Erythroblast (primary cell): Measurements from ENCODE around the gene SLC25A36.
"Not testable (repeated sequence)": the region's sequence is repeated elsewhere in the genome, so short reads cannot be mapped to it uniquely, and the experiment has no call there.

ENCODE experiments used
- DNase-seq, 2 experiments: peaks; one replicate each; lab custom pipeline; 2025; lab: John Stamatoyannopoulos, UW
- GATA1 ChIP-seq: IDR thresholded peaks from 2 replicates; pipeline ENCODE4 v1.6.1; 2011; ENCODE audit warnings: low read depth, mild to moderate bottlenecking, control low read depth, low read length, moderate library complexity
- POLR2A ChIP-seq: IDR thresholded peaks from 2 replicates; pipeline ENCODE4 v1.6.1; 2011; ENCODE audit warnings: mild to moderate bottlenecking, low read length

Gene SLC25A36

DNA sequence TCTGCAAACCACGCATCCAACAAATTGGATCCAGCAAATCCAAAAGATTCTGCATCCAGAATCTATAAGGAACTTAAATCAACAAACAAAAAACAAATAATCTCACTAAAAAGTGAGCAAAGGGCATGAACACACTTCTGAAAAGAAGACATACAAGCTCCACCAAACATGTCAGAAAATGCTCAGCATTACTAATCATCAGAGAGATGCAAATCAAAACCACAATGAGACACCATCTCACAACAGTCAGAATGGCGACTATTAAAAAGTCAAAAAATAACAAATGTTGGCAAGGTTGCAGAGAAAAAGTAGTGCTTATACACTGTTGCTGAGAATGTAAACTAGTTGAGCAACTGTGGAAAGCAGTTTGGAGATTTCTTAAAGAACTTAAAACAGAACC lies 21.6 kb upstream of the SLC25A36 start:
- TF ChIP-seq GATA1 (no peak), POLR2A (no peak)
- no peak for DNase-seq

DNA sequence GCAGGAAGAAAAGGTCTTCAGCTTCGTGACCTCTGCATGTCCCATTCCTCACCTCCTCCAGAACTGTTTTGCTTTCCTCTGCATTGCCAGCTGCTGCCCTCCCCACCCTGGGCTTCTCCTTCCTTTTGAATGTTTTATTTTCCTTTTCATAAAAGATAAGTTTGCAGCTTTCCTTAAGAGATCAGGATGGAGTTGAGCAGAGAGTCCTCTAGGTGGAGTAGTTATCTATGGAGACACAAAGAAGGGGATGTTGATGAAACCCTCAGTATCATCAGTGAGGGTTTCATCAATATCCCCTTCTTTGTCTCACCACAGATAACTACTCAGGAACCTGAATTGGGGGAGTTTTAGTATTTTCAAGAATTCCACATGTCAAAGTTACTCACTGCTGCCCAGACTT lies 19.0 kb upstream of the SLC25A36 start:
- TF ChIP-seq POLR2A (no peak), GATA1 (no peak)
- peak; percentile 11 to 30 for DNase-seq

DNA sequence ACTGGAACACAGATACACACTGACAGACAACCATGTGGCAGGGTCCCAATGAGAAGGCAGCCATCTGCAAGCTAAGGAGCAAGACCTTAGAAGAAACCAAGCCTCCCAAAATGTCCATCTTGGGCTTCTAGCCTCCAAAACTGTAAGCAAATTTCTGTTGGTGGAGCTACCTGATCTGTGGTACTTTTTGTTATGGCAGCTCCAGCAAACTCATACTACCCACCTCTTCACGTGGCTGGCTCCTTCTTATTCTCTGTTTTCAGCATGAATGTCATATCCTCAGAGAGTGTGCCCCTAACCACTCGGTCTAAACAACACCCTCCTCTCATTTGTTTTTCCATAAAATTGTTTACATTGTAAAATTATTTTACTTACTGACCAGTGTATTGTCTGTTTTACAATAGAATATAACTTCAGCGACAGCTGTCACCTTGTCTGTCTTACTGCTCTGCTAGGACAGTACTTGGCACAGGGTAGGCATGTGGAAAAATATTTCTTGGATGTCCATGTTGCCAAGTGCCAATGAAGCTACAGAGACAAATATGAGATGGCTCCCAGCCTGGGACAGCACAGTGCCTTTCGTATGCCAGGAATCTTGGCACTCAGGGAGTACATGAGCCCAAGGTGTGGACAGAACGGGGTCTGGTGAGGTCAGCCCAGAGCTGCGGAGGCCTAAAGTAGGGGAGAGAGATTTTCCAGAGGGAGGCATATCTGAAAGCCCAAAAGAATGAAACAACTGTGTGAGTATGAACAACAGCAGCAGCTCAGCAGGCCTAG lies 17.4 kb upstream of the SLC25A36 start:
- TF ChIP-seq GATA1 (no peak), POLR2A (no peak)

DNA sequence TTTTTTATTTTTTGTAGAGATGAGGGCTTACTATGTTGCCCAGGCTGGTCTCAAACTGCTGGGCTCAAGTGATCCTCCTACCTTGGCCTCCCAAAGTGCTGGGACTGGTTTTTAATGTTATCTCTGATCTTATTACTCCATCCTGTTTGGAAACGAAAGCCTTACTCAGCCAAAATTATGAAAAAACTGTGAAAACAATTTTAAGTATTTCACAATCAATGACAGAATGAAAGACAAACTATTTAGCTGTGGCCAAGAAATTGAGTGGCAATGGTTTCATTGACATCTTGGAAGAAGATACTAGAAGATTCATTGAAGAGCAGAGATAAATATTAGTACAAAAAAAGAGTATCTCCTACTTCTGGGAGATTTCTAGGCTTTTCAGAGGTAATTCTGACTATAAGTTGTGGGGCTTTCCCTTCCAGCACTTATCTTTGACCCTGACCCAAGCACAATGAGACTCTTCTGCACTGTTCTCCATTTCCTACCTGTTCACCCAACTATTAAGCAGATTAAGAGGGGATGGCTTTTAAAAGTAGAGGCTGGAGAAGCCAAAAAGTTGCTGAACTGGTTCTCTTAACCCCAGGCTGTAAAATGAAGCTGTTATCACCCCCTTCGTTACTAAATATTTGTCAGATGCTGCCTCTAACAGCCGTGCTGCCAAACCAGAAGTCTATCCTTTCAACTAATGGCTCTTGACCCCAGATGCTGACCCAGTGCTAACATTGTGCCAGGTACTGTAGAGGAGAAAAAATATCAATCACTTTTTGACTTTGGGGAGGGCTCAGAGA lies 14.2 kb upstream of the SLC25A36 start:
- no peak for DNase-seq
- TF ChIP-seq POLR2A, result no peak
- no peak for TF ChIP-seq GATA1

More for the DNA sequence above, 17.4 kb upstream of the SLC25A36 start:
- no peak for DNase-seq

DNA sequence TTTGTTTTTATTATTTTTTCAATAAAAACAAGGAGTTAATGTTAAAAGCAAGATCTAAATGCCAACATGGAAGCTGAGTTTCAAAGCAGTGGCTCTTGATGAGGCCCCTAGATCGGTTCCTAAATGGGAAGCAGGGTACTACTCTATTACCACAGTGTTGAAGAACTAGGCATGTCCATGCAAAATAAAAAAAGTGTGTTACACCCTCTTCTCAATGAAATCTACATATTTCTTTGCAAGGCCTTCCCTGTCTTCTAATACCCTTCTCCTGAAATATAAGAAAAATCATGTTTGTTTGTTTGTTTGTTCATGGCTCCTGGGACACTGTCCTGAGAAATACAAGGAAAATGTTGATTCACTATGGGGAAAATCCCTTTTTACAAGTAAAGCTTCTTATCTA lies 12.2 kb upstream of the SLC25A36 start:
- TF ChIP-seq POLR2A, result no peak
- no peak for TF ChIP-seq GATA1
- no peak for DNase-seq

DNA sequence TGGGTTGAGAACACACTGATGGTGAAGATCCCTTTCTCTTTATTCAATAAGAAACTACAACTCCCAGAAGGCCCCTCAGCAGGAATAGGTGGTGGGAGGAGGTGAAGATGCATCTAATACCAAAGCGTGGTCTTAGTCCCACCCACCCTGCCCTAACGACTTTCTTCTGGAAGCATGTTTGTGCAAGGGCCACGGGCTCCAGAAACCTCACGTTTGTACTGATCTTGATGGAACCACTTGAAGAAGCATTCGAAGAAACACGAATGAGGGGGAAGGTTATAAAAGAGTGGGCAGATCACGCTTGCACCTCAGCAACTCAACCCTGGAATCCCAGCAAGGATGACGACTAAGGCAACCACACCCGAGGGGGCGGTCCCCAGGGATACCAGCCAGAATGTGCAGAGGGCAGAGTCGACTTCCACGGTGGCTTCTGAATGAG lies 10.6 kb upstream of the SLC25A36 start:
- no peak for DNase-seq
- TF ChIP-seq POLR2A (no peak), GATA1 (no peak)

DNA sequence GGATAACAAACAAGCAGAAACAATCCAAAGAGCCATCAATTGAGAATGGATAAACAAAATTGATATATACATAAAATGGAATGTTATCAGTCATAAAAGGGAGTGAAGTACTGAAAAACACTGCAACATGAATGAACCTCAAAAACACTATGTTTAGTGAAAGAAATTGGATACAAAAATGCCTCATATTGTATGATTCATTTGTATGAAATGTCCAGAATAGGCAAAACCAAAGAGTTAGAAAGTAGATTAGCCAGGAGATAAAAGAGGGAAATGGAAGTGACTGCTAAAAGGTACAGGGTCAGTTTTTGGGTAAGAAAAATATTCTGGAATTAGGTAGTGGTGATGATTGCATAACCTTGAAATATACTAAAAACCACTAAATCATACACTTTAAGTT lies 9.8 kb upstream of the SLC25A36 start:
- no peak for DNase-seq
- no peak for TF ChIP-seq GATA1
- TF ChIP-seq POLR2A, result no peak

DNA sequence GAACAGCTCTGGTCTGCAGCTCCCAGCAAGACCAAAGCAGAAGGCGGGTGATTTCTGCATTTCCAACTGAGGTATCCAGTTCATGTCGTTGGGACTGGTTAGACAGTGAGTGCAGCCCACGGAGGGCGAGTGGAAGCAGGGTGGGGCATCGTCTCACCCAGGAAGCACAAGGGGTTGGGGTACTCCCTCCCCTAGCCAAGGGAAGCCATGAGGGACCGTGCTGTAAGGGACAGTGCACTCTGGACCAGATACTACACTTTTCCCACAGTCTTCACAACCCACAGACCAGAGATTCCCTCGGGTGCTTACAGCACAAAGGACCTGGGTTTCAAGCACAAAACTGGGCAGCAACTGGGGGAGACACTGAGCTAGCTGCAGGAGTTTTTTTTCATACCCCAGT lies 8.5 kb upstream of the SLC25A36 start:
- TF ChIP-seq POLR2A (no peak), GATA1 (no peak)
- DNase-seq, result no peak

DNA sequence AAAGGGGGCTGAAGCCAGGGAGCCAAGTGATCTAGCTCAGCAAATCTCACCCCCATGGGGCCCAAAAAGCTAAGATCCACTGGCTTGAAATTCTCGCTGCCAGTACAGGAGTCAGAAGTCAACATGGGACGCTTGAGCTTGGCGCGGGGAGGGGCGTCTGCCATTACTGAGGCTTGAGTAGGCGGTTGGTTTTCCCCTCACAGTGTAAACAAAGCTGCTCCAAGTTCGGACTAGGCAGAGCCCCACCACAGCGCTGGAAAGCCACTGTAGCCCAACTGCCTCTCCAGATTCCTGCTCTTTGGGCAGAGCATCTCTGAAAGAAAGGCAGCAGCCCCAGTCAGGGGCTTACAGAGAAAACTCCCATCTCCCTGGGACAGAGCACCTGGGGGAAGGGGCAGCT lies 8.1 kb upstream of the SLC25A36 start:
- TF ChIP-seq GATA1 (no peak), POLR2A (no peak)
- no peak for DNase-seq

DNA sequence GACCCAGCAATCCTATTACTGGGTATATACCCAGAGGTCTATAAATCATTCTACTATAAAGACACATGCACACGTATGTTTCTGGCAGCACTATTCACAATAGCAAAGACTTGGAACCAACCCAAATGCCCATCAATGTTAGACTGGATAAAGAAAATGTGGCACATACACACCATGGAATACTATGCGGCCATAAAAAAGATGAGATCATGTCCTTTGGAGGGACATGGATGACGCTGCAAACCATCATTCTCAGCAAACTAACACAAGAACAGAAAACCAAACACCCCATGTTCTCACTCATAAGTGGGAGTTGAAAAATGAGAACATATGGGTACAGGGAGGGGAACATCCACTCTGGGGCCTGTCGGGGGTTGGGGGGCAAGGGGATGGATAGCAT lies 2.3 kb upstream of the SLC25A36 start:
- DNase-seq, result not testable (repeated sequence)

DNA sequence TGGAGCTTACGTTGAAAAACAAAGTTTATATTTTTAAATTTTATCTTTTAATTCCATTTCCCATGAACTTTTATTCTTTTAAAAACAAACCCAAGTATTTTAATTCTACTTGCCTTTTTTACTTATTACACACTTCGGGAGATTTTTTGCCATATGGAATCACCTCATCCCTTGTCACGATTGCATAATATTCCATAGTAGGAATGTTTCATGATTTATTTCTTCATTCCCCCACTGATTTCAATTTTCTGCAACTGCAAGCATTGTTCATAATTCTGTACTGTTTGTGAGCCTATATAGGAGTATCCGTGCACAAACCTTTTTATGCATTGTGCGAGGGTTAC lies 574 bp upstream of the SLC25A36 start:
- DNase-seq, result no peak
- no peak for TF ChIP-seq GATA1
- no peak for TF ChIP-seq POLR2A

DNA sequence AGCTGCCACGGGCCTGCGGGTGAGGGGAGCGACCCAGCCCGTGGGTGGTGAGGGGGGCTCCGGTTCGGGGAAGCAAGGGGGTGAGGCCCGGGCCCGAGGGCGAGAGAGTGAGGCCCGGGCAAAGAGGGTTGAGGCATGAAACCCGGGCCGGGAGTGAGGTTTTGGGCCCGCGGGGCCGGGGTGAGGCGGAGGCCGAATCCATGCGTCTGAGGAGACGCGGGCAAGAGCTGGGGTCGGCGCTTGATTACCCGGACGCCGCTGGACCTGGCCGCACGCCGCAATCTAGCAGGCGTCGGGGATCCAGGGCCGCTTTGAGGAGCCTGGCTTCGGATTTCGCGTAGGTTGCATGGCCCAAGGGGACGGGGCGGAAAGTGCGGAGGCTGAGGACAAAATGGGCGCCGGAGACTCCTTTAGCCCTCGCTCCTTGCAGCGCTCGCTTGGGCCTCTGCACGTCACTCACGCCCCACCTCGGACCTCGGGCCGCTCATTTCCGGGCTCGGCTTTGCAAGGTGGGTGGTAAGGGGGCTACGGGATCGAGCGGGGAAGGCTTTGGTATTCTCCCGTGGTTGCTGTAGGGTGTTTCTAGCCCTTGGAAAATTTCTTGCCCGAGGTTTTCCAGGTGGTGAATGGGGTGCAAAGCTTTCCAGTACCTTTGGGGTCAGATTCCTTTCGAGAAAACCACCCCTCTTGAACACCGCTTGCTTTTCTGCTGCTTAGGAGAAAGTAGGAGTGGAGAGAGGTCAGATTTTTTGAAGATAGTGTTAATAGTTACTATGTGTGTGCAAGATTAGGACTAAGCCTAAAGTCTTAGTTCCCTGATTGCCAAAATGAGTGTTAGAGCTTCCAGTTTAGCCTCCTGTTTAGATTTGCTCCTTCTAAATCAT lies 827 bp downstream of the SLC25A36 start:
- TF ChIP-seq POLR2A, result no peak
- TF ChIP-seq GATA1, result no peak
- peak; percentile 80 to 85 for DNase-seq

DNA sequence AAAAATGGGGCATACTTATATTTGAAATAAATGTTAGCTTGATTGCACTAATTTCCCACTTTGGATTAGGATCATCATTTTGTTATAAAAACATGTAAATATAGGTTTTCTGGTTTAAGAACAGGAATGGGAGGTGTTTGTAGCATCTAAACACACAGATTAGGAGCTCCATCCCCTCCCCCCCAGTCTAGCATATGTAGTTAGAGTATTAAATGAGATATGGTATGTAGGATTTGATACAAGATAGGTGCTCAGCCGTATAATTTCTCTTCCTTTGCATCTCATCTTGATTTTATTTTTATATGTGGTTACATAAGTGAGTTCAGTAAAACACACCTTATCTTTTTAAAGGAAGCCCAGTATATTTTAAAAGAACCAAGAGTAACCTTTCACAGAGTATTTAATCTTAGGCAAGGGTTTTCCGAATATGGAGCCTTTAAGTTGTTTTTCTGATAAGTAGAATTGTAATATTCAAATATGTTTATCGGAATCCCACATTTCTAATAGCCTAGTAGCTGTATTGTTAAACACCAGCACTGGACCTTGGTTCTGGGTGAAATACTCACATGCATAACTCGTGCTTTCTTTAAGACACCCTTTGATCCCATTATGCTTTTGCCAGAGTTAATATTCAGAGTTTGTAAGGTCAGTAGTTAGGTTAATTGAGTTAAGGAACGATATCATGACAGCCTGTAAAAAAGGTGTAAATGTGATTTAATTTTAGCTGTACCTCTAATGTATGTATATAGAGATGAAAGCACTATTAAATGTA lies 2.3 kb downstream of the SLC25A36 start:
- DNase-seq, result peak; percentile 6 to 22
- no peak for TF ChIP-seq GATA1
